Femur (tissue), 1 donor: ENCODE data around the gene DCAF4.
"Not testable (repeated sequence)": the region's sequence is repeated elsewhere in the genome, so short reads cannot be mapped to it uniquely, and the experiment has no call there.

ENCODE experiments used
- DNase-seq: peaks from one replicate; pipeline ENCODE4 v3.0.0-alpha.2; 2017

DCAF4 gene

DNA sequence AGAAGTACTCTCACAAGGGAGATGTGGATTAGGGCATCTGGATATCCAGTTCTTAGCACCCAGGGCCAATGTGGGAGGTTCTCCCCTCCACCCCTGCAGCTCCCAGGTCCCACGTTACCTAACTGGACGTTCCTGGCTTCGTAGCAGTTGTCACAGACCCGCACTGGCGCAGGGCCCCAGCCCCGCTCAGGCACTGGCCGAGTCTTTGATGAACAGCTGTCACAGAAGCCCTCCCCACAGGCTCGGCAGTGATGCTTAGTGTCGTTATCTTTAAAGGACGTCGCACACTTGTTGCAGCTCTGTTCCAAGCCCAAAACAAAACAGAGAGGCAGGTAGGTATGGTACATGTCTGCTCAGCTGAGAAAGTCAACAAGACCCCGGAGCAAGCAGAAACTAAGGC, 48.4 kb downstream of the DCAF4 start:
- no peak for DNase-seq

GRCh38 chr14:72975770-72976169, 49.5 kb downstream of the DCAF4 start:
- no peak for DNase-seq

- DNase-seq = no peak
These were observed 52.6 kb downstream of the DCAF4 start for GRCh38 chr14:72978856-72979255.

DNA sequence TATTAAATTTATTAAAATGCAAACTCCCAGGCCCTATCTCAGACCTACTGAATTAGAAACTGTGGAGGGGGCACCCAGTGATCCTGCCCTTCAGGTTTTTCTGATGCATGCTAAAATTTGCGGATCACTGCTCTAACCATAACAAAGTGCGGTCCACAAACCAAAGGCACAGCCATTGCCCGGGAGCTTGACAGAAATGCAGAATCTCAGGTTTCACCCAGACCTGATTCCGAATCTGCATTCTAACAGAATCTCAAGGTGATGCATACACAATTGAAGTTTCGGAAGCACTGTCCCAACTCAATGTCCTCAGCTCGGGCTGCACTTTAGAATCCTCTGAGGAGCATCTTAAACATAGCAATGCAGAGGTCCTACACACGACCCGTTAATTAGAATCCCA, 54.6 kb downstream of the DCAF4 start:
- no peak for DNase-seq

DNA sequence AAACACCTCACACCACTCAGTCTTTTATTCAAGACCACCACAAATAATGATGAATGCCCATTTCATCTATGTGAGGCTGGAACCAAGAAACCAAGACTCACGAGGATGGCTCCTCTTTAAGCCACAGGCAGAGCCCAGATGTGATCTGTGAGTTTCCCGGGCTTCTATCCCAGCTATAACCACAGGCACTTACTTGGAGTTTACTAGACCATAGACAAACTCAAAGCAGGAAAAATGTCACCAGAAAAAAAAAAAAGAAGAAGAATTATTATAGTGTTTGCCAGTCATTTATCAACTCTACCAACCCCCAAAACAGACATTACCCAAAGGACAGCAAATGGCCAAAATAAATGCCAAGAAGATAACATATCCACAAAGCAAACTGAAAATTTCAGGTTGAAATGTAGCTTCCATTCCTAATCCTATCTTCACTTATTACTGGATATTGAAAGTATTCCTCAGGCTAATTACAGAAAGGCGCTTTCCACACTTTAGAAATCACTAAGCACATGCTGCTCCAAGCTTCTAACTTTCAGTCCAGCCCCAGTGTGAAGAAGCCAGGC, 56.0 kb downstream of the DCAF4 start:
- DNase-seq = no peak

- no peak for DNase-seq
These were observed 60.0 kb downstream of the DCAF4 start for GRCh38 chr14:72986214-72986613.

- no peak for DNase-seq
These were observed 60.6 kb downstream of the DCAF4 start for GRCh38 chr14:72986857-72987256.

GRCh38 chr14:72990171-72990570, 63.9 kb downstream of the DCAF4 start:
- no peak for DNase-seq

- DNase-seq = no peak
These were observed 70.7 kb downstream of the DCAF4 start for GRCh38 chr14:72996916-72997315.

- DNase-seq = no peak
These were observed 72.1 kb downstream of the DCAF4 start for GRCh38 chr14:72998252-72998903.

DNA sequence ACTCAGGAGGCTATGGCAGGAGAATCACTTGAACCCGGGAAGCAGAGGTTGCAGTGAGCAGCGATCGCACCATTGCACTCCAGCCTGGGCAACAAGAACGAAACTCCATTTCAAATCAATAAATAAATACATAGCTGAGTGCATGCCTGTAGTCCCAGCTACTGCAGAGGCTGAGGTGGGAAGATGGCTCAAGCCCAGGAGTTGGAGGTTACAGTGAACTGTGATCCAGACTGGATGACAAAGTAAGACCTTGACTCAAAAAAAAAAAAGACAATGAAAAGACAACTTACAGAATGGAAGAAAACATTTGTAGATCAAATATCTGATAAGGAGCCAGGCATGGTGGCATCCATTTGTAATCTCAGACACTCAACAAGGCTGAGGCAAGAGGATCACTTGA, 73.1 kb downstream of the DCAF4 start:
- no peak for DNase-seq

- no peak for DNase-seq
These were observed 73.8 kb downstream of the DCAF4 start for GRCh38 chr14:73000073-73000472.

- DNase-seq = no peak
These were observed 77.4 kb downstream of the DCAF4 start for GRCh38 chr14:73003681-73004080.

DNA sequence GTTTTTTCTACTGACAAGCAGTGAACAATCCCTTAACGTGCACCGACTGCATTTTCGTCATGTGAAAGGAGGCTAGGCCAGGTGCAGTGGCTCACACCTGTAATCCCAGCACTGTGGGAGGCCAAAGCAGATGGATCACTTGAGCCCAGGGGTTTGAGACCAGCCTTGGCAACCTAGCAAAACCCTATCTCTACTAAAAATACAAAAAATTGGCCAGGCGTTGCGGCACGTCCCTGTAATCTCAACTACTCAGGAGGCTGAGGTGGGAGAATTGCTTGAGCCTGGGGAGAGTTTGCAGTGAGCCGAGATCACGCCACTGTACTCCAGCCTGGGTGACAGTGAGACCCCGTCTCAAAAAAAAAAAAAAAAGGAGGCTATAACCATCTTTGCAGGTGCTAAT, 78.4 kb downstream of the DCAF4 start:
- not testable (repeated sequence) for DNase-seq

GRCh38 chr14:73007835-73008234, 81.6 kb downstream of the DCAF4 start:
- DNase-seq = no peak

- no peak for DNase-seq
These were observed 82.2 kb downstream of the DCAF4 start for GRCh38 chr14:73008501-73008900.
